ENCODE measurements around the gene SLC17A1. TPM values are rescaled to one million over a fixed set of nuclear protein-coding genes. Genes with fewer than 3 reads are reported as not detected.

The SLC17A1 gene
- 10 to 100 TPM; 11.1 to 25.8 TPM for total RNA-seq
- 10 to 100 TPM in 1 of 2 donors, 1 to 10 TPM in 1; 3.9 to 11.7 TPM for polyA plus RNA-seq

GRCh38 chr6:25831532-25832306, at the start of gene SLC17A1:
Gene SLC17A1 (minus strand): TSS chr6:25832052. CDS start chr6:25830557, 1,495 bp downstream.
- peak within 1 kb of the TSS; percentile 28 to 65 for H3K9ac ChIP-seq (ENCODE audit: low read depth in 1 of 2, low read length in 2 of 2)
- no peaks in the 10 kb centered on the region for H3K36me3 ChIP-seq (ENCODE audit: control insufficient read depth in 4 of 4, insufficient read depth in 3 of 4, low read depth in 1 of 4, low read length in 3 of 4)
- no peaks in the 10 kb centered on the region for H3K27me3 ChIP-seq (ENCODE audit: control insufficient read depth in 4 of 4, insufficient read depth in 4 of 4, low read length in 3 of 4)
- DNase-seq (ENCODE audit: low spot score) = no peak
- no peaks in the 10 kb centered on the region for H3K9me3 ChIP-seq (ENCODE audit: control insufficient read depth in 4 of 4, low read length in 3 of 4)
- 30% methylated on average over 8 of the region's 8 CpGs for WGBS
- peak within 1 kb of the TSS; percentile 54 to 71 (median 54) for H3K4me3 ChIP-seq (ENCODE audit: low read depth in 1 of 3, low read length in 3 of 3)
- H3K27ac ChIP-seq (ENCODE audit: low read depth in 1 of 2, low read length in 2 of 2) = peak within 1 kb of the TSS; percentile 68 to 93
- no peak for TF ChIP-seq EGR1 (IDR thresholded peaks at IDR 0.05; ENCODE audit: low read depth in 2 of 2)
- peak; percentile 43 to 56 for TF ChIP-seq RAD21 (IDR thresholded peaks at IDR 0.05)
- no peak for TF ChIP-seq NR2F2 (IDR thresholded peaks at IDR 0.05)
- TF ChIP-seq HNF4A (conservative IDR thresholded peaks at IDR 0.05) = peak; percentile 67 to 76
- TF ChIP-seq ZBTB33 (IDR thresholded peaks at IDR 0.05) = no peak
- TF ChIP-seq ATF3 (IDR thresholded peaks at IDR 0.05) = peak; percentile 69
- TF ChIP-seq RXRA (IDR thresholded peaks at IDR 0.05) = peak; percentile 70 to 72
- peak; percentile 45 for TF ChIP-seq MAX (IDR thresholded peaks at IDR 0.05)
- TF ChIP-seq FOXA1 (IDR thresholded peaks at IDR 0.05) = peak; percentile 82
- peak; percentile 90 for TF ChIP-seq REST (IDR thresholded peaks at IDR 0.05)
- TF ChIP-seq FOXA2 (IDR thresholded peaks at IDR 0.05) = peak; percentile 79
- no peak for TF ChIP-seq GABPA (IDR thresholded peaks at IDR 0.05 in 1 of 2, conservative IDR thresholded peaks at IDR 0.05 in 1 of 2)
- peak; percentile 15 for TF ChIP-seq HNF4G (IDR thresholded peaks at IDR 0.05)
- TF ChIP-seq CTCF (IDR thresholded peaks at IDR 0.05; ENCODE audit: low read depth, low read length, missing input control) = no peak
- TF ChIP-seq YY1 (IDR thresholded peaks at IDR 0.05) = peak; percentile 75
- peak; percentile 76 for TF ChIP-seq SP1 (IDR thresholded peaks at IDR 0.05)
- TF ChIP-seq TAF1 (conservative IDR thresholded peaks at IDR 0.05) = peak; percentile 75
- TF ChIP-seq JUND (IDR thresholded peaks at IDR 0.05) = peak; percentile 60 to 67
- H3K4me1 ChIP-seq (ENCODE audit: control insufficient read depth in 4 of 4, insufficient read depth in 4 of 4, low read length in 3 of 4) = peaks cover 0 to 37% (median 20%) of the 10 kb centered on the region in 4 donors

Measured in liver (tissue), 9 donors.